ENCODE results near the gene YKT6. TPM values are rescaled to one million over a fixed set of nuclear protein-coding genes. Genes with fewer than 3 reads are reported as not detected.

Gene YKT6
- total RNA-seq, 4 donors from 2014 or later = 46.6 to 80.1 (median 68.0) TPM

- intact Hi-C loops (cut with DNase I; ENCODE audit: low total_unique reads) (no loop called here), in situ Hi-C loops (cut with MboI; ENCODE audit: low pct_ligation_motif_present in 1 of 4, low pct_unique_long_range_greater_than_20kb in 1 of 4, low sequenced_read_pairs in 3 of 4) (no loop called here)
- DNase-seq = no peak
- Histone ChIP-seq H3K4me1 (no peaks in the 10 kb centered on the region), H3K27ac (no peak overlapping the region), H3K36me3 (no peaks in the 10 kb centered on the region), H3K27me3 (no peaks in the 10 kb centered on the region), H3K9me3 (no peaks in the 10 kb centered on the region), H3K4me3 (no peak overlapping the region)
- TF ChIP-seq EP300 (IDR thresholded peaks at IDR 0.05; ENCODE audit: low read depth) (no peak), POLR2A (IDR thresholded peaks at IDR 0.05) (no peak), CTCF (IDR thresholded peaks at IDR 0.05) (no peak), POLR2AphosphoS5 (IDR thresholded peaks at IDR 0.05) (no peak)
- 73 to 87% methylated on average over 9 to 24 of the region's 26 CpGs for WGBS, 2 donors (ENCODE audit: low coverage in 1 of 2)
These were observed 17.8 kb downstream of the YKT6 start for GRCh38 chr7:44218418-44219201.

GRCh38 chr7:44219371-44220045 is 18.7 kb downstream of the YKT6 start:
- DNase-seq = no peak
- no peak for TF ChIP-seq CTCF (IDR thresholded peaks at IDR 0.05)
- TF ChIP-seq POLR2A (IDR thresholded peaks at IDR 0.05) = no peak
- Histone ChIP-seq H3K27me3 (peaks cover 1% of the 10 kb centered on the region), H3K27ac (no peak overlapping the region), H3K9me3 (no peaks in the 10 kb centered on the region), H3K4me1 (no peaks in the 10 kb centered on the region), H3K36me3 (no peaks in the 10 kb centered on the region), H3K4me3 (no peak overlapping the region)
- 90% methylated on average over 18 of the region's 18 CpGs; no CpG with 5 or more reads in 1 of the 2 donors for WGBS, 2 donors (ENCODE audit: low coverage in 1 of 2)
- in situ Hi-C loops (cut with MboI; ENCODE audit: low pct_ligation_motif_present in 1 of 4, low pct_unique_long_range_greater_than_20kb in 1 of 4, low sequenced_read_pairs in 3 of 4) (no loop called here), intact Hi-C loops (cut with DNase I; ENCODE audit: low total_unique reads) (no loop called here)

- no peak overlapping the region for H3K4me3 ChIP-seq
- 92% methylated on average over 26 of the region's 26 CpGs; no CpG with 5 or more reads in 1 of the 2 donors for WGBS, 2 donors (ENCODE audit: low coverage in 1 of 2)
- intact Hi-C loops (cut with DNase I; ENCODE audit: low total_unique reads) (no loop called here), in situ Hi-C loops (cut with MboI; ENCODE audit: low pct_ligation_motif_present in 1 of 4, low pct_unique_long_range_greater_than_20kb in 1 of 4, low sequenced_read_pairs in 3 of 4) (no loop called here)
- no peak overlapping the region for H3K27ac ChIP-seq
- TF ChIP-seq CTCF (IDR thresholded peaks at IDR 0.05) (no peak), EP300 (IDR thresholded peaks at IDR 0.05; ENCODE audit: low read depth) (no peak), POLR2A (IDR thresholded peaks at IDR 0.05) (no peak), POLR2AphosphoS5 (IDR thresholded peaks at IDR 0.05) (no peak)
- no peak for DNase-seq
- H3K36me3 ChIP-seq = no peaks in the 10 kb centered on the region
- H3K4me1 ChIP-seq = no peaks in the 10 kb centered on the region
- H3K27me3 ChIP-seq = peaks cover 6% of the 10 kb centered on the region
- no peaks in the 10 kb centered on the region for H3K9me3 ChIP-seq
These were observed 19.2 kb downstream of the YKT6 start for GRCh38 chr7:44220046-44220357.

GRCh38 chr7:44220358-44221112 is 19.8 kb downstream of the YKT6 start:
- Histone ChIP-seq H3K4me1 (no peaks in the 10 kb centered on the region), H3K4me3 (no peak overlapping the region), H3K27ac (no peak overlapping the region), H3K36me3 (no peaks in the 10 kb centered on the region), H3K9me3 (no peaks in the 10 kb centered on the region), H3K27me3 (peaks cover 11% of the 10 kb centered on the region)
- in situ Hi-C loops (cut with MboI; ENCODE audit: low pct_ligation_motif_present in 1 of 4, low pct_unique_long_range_greater_than_20kb in 1 of 4, low sequenced_read_pairs in 3 of 4) (no loop called here), intact Hi-C loops (cut with DNase I; ENCODE audit: low total_unique reads) (no loop called here)
- no peak for TF ChIP-seq POLR2A (IDR thresholded peaks at IDR 0.05)
- no peak for TF ChIP-seq CTCF (IDR thresholded peaks at IDR 0.05)
- no peak for TF ChIP-seq EP300 (IDR thresholded peaks at IDR 0.05; ENCODE audit: low read depth)
- no peak for TF ChIP-seq POLR2AphosphoS5 (IDR thresholded peaks at IDR 0.05)
- no peak for DNase-seq
- WGBS, 2 donors (ENCODE audit: low coverage in 1 of 2) = 91 to 95% methylated on average over 4 to 22 of the region's 24 CpGs

Data from transverse colon (tissue), 4 donors.